Thyroid gland (tissue), 4 donors: ENCODE measurements around the gene C11orf71.

Experiments used
- POLR2A ChIP-seq, 2 donors: fragments of 450-650 bp; IDR thresholded peaks; one replicate each; pipeline ENCODE4 v1.6.1; 2017; ENCODE audit warnings: antibody characterized with exemption in 2 of 2, mild to moderate bottlenecking in 2 of 2, moderate library complexity in 1 of 2
- TF ChIP-seq, protein P1 (sequence below), 6 experiments: fragments of 200-600 bp in 3 of 6; fragments of 450-650 bp in 3 of 6; sonication (generic) in 3 of 6; IDR thresholded peaks; one replicate each; pipeline ENCODE4 v1.5.1; 2016 to 2019; ENCODE audit warnings: antibody characterized with exemption in 6 of 6, mild to moderate bottlenecking in 2 of 6, inconsistent platforms in 1 of 6, moderate library complexity in 1 of 6

DNA sequence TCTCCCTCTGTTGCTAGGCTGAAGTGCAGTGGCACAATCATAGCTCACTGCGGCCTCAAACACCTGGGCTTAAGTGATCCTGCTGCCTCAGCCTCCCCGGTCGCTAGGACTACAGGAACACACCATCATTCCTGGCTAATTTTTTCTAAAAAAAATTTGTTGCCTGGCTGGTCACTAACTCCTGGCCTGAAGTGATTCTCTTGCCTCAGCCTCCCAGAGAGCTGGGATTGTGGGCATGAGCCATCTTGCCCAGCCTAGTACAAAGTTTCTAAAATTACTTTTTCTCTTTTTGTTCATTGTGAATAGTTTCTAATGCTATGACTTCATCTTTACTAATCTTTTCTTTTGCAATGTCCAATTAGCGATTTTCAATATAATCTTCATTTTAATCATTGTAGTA is 12.6 kb upstream of the C11orf71 start:
- TF ChIP-seq, protein P1, sequence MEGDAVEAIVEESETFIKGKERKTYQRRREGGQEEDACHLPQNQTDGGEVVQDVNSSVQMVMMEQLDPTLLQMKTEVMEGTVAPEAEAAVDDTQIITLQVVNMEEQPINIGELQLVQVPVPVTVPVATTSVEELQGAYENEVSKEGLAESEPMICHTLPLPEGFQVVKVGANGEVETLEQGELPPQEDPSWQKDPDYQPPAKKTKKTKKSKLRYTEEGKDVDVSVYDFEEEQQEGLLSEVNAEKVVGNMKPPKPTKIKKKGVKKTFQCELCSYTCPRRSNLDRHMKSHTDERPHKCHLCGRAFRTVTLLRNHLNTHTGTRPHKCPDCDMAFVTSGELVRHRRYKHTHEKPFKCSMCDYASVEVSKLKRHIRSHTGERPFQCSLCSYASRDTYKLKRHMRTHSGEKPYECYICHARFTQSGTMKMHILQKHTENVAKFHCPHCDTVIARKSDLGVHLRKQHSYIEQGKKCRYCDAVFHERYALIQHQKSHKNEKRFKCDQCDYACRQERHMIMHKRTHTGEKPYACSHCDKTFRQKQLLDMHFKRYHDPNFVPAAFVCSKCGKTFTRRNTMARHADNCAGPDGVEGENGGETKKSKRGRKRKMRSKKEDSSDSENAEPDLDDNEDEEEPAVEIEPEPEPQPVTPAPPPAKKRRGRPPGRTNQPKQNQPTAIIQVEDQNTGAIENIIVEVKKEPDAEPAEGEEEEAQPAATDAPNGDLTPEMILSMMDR (IDR thresholded peaks at IDR 0.05), result no peak
- no peak for TF ChIP-seq POLR2A (IDR thresholded peaks at IDR 0.05)
